H1 (cell line): Measurements from ENCODE around the gene N4BP3.

ENCODE experiments used
- CHD1 ChIP-seq: IDR thresholded peaks from 2 replicates; pipeline ENCODE4 v1.6.1; 2012; ENCODE audit warnings: low read depth, low read length, improper control_type of control experiment
- CTCF ChIP-seq, 3 experiments: IDR thresholded peaks; 1 replicate in 2 of 3; 2 replicates in 1 of 3; pipeline versions ENCODE4 v1.5.1 to v1.6.1; 2011; ENCODE audit warnings: low read length in 3 of 3, mild to moderate bottlenecking in 3 of 3, inconsistent platforms in 2 of 3, low read depth in 1 of 3, moderate library complexity in 1 of 3; ENCODE audit not compliant: insufficient read depth in 1 of 3; ENCODE audit errors: control extremely low read depth in 1 of 3
- GABPA ChIP-seq: IDR thresholded peaks from 2 replicates; pipeline ENCODE4 v1.6.1; 2011; ENCODE audit warnings: mild to moderate bottlenecking, low read length, moderate library complexity, borderline replicate concordance; ENCODE audit not compliant: insufficient read depth
- MAFK ChIP-seq: IDR thresholded peaks from 2 replicates; pipeline ENCODE4 v1.6.1; 2012; ENCODE audit warnings: low read depth, mild to moderate bottlenecking, improper control_type of control experiment, low read length
- POLR2A ChIP-seq, 2 experiments: IDR thresholded peaks; 1 replicate in 1 of 2; 2 replicates in 1 of 2; pipeline ENCODE4 v1.6.1; 2011; ENCODE audit warnings: low read depth in 2 of 2, low read length in 2 of 2, mild to moderate bottlenecking in 2 of 2; ENCODE audit errors: control extremely low read depth in 1 of 2
- POLR2AphosphoS5 ChIP-seq: IDR thresholded peaks from 2 replicates; pipeline ENCODE4 v1.6.1; 2011; ENCODE audit warnings: low read depth, low read length
- TBP ChIP-seq: IDR thresholded peaks from 2 replicates; pipeline ENCODE4 v1.6.1; 2011; ENCODE audit warnings: low read depth, low read length, improper control_type of control experiment
- TEAD4 ChIP-seq: IDR thresholded peaks from 2 replicates; pipeline ENCODE4 v1.6.1; 2012; ENCODE audit warnings: low read depth, low read length, inconsistent platforms, mixed read lengths
- YY1 ChIP-seq: IDR thresholded peaks from 2 replicates; pipeline ENCODE4 v1.6.1; 2011; ENCODE audit warnings: low read depth, mild to moderate bottlenecking, low read length
- TF ChIP-seq, protein P1 (sequence below): IDR thresholded peaks from 2 replicates; pipeline ENCODE4 v1.6.1; 2011; ENCODE audit warnings: low read depth, mild to moderate bottlenecking, low read length; ENCODE audit not compliant: insufficient read depth

DNA sequence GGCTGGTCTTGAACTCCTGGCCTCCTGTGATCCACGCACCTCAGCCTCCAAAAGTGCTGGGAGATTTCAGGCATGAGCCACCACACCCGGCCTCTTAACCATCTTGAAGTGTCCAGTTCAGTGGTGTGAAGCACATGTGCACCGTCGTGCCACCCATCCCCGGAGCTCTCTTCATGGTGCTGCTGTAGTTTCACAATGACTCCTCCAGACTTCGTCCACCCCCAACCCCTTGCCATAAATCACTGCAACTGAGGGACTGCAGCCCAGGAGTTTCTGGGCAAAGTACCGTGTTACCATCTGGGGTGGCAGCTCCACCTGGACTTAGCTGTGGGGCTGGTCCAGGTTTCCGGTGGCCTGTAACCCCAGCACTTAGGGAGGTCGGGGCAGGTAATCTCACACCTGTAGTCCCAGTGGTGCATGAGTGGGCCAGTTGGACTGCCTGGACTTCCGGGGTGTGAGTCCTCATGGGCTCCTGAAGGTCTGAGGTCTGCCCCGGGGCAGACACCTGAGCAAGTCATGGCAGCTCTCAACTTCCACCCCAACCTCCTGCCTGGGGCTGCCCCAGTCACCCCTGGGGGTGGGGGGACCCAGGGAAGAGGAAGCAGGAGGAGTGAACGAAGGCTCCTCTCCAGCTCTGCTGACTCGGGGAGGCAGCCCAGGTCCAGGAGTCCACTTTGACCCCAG lies 6.6 kb upstream of the N4BP3 start:
- no peak for TF ChIP-seq POLR2A (IDR thresholded peaks at IDR 0.05; ENCODE audit: control extremely low read depth in 1 of 2, low read depth in 2 of 2, low read length in 2 of 2)
- TF ChIP-seq CTCF (IDR thresholded peaks at IDR 0.05; ENCODE audit: control extremely low read depth in 1 of 3, insufficient read depth in 1 of 3, low read depth in 1 of 3, low read length in 3 of 3): no peak
- TF ChIP-seq CHD1: no peak
- no peak for TF ChIP-seq POLR2AphosphoS5
- no peak for TF ChIP-seq MAFK
- no peak for TF ChIP-seq TEAD4
- TF ChIP-seq YY1: no peak
- TF ChIP-seq, protein P1, sequence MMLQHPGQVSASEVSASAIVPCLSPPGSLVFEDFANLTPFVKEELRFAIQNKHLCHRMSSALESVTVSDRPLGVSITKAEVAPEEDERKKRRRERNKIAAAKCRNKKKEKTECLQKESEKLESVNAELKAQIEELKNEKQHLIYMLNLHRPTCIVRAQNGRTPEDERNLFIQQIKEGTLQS: no peak
- TF ChIP-seq TBP: no peak
- TF ChIP-seq GABPA: no peak
